T-helper 9 cell (primary cell): ENCODE results near the gene B3GNT9.
A peak's percentile ranks its signal among the peaks of the same experiment; 100 is the strongest.

Experiments
- DNase-seq: peaks from one replicate; pipeline ENCODE4 v3.0.0-alpha.2; 2020

Gene B3GNT9

GRCh38 chr16:67185651-67186134 lies 34.9 kb upstream of the B3GNT9 start:
- no peak for DNase-seq

- DNase-seq: peak; percentile 85
These were observed 34.3 kb upstream of the B3GNT9 start for GRCh38 chr16:67184995-67185650.

- peak; percentile 24 for DNase-seq
These were observed 33.7 kb upstream of the B3GNT9 start for GRCh38 chr16:67184453-67184994.

- peak; percentile 85 for DNase-seq
These were observed 33.0 kb upstream of the B3GNT9 start, which contains the start of gene MATCAP1 for GRCh38 chr16:67183627-67184452. MATCAP1 (minus strand) TSS chr16:67183963; CDS start chr16:67180610, 3,353 bp downstream.

GRCh38 chr16:67183284-67183626 lies 32.5 kb upstream of the B3GNT9 start:
- DNase-seq: no peak

- no peak for DNase-seq
These were observed 31.5 kb upstream of the B3GNT9 start for GRCh38 chr16:67182288-67182687.

GRCh38 chr16:67181346-67181745 lies 30.5 kb upstream of the B3GNT9 start:
- no peak for DNase-seq

GRCh38 chr16:67180166-67180565 lies 29.4 kb upstream of the B3GNT9 start:
- DNase-seq: no peak

- DNase-seq: no peak
These were observed 28.8 kb upstream of the B3GNT9 start for GRCh38 chr16:67179421-67180080.

GRCh38 chr16:67177743-67178699 lies 27.2 kb upstream of the B3GNT9 start:
- DNase-seq: peak; percentile 63

- no peak for DNase-seq
These were observed 25.9 kb upstream of the B3GNT9 start for GRCh38 chr16:67176662-67177061.

- no peak for DNase-seq
These were observed 24.0 kb upstream of the B3GNT9 start for GRCh38 chr16:67174706-67175231.

- DNase-seq: peak; percentile 57
These were observed 23.3 kb upstream of the B3GNT9 start for GRCh38 chr16:67173808-67174705.

GRCh38 chr16:67173323-67173722 lies 22.5 kb upstream of the B3GNT9 start:
- DNase-seq: no peak

GRCh38 chr16:67170949-67171649 lies 20.3 kb upstream of the B3GNT9 start:
- DNase-seq: no peak

GRCh38 chr16:67170168-67170948 lies 19.6 kb upstream of the B3GNT9 start, which contains the start of gene NOL3:
NOL3 (plus strand) TSS chr16:67170538.
- DNase-seq: no peak

- no peak for DNase-seq
These were observed 18.9 kb upstream of the B3GNT9 start for GRCh38 chr16:67169642-67170167.

- DNase-seq: no peak
These were observed 18.2 kb upstream of the B3GNT9 start for GRCh38 chr16:67169011-67169451.

GRCh38 chr16:67167588-67167987 lies 16.8 kb upstream of the B3GNT9 start:
- DNase-seq: no peak
